ENCODE results near the gene ATP1A2.

DNA sequence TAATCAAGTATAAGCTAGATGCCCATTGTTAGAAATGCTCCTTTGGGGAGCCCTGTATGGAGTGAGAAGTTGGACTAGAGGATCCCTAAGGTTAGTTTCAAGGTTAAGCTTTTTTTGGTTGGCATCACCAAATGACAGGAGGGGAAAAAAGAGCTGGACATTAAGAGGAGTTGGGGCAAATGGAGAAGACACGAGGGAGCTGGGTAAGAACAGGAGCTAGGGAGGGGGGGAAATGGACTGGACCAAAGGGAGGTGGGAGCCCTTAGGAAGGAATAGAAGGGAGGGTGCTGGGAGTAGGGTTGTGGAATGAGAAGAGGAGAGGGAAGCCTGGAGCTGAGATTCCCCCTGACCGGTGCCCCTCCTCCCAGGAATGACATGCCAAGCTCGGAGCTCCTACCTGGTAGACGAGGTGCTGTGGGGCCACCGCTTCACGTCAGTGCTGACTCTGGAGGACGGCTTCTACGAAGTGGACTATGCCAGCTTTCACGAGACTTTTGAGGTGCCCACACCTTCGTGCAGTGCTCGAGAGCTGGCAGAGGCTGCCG lies 28.4 kb upstream of the ATP1A2 start:
- TF ChIP-seq, protein P1, sequence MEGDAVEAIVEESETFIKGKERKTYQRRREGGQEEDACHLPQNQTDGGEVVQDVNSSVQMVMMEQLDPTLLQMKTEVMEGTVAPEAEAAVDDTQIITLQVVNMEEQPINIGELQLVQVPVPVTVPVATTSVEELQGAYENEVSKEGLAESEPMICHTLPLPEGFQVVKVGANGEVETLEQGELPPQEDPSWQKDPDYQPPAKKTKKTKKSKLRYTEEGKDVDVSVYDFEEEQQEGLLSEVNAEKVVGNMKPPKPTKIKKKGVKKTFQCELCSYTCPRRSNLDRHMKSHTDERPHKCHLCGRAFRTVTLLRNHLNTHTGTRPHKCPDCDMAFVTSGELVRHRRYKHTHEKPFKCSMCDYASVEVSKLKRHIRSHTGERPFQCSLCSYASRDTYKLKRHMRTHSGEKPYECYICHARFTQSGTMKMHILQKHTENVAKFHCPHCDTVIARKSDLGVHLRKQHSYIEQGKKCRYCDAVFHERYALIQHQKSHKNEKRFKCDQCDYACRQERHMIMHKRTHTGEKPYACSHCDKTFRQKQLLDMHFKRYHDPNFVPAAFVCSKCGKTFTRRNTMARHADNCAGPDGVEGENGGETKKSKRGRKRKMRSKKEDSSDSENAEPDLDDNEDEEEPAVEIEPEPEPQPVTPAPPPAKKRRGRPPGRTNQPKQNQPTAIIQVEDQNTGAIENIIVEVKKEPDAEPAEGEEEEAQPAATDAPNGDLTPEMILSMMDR (IDR thresholded peaks at IDR 0.05), result no peak
- no peak for TF ChIP-seq POLR2A (IDR thresholded peaks at IDR 0.05)
